Fibroblast of lung (primary cell): Measurements from ENCODE around the gene BAZ1B.

ENCODE experiments used
- CTCF ChIP-seq, 2 donors: IDR thresholded peaks in 1 of 2; conservative IDR thresholded peaks in 1 of 2; 1 replicate in 1 of 2; 2 replicates in 1 of 2; pipeline ENCODE4 v1.5.1; 2011 to 2012; ENCODE audit warnings: low read length in 2 of 2, control low read depth in 1 of 2, inconsistent platforms in 1 of 2, low read depth in 1 of 2, mild to moderate bottlenecking in 1 of 2
- EZH2 ChIP-seq: IDR thresholded peaks from 2 replicates; pipeline ENCODE4 v1.5.1; 2012; ENCODE audit warnings: low read length, control low read depth, mild to moderate bottlenecking; ENCODE audit errors: missing control alignments

GRCh38 chr7:73463260-73463659 lies 58.8 kb downstream of the BAZ1B start:
- TF ChIP-seq CTCF (conservative IDR thresholded peaks at IDR 0.05 in 1 of 2, IDR thresholded peaks at IDR 0.05 in 1 of 2; ENCODE audit: low read depth in 1 of 2, low read length in 2 of 2) (no peak), EZH2 (no peak)
